Stimulated activated memory B cell treated with anti-CD40 and anti-IgM and Interleukin-4, amounts not matched to agents 10 μg/mL and 1 μg/mL and 100 μg/mL, for 72 hours (primary cell): Measurements from ENCODE around the gene CSNK1E.

Experiments used
- ATAC-seq: fragments of 150-1000 bp; cut with Tn5 transposase; 2 replicates; pipeline ENCODE4 v1.10.0; 2021
- H3K27ac Mint-ChIP-seq: one replicate; pipeline ENCODE4 v1.8.0; 2022; ENCODE audit warnings: mild to moderate bottlenecking, mixed read lengths
- H3K27me3 Mint-ChIP-seq: one replicate; pipeline ENCODE4 v1.8.0; 2022; ENCODE audit warnings: mixed read lengths
- H3K36me3 Mint-ChIP-seq: one replicate; pipeline ENCODE4 v1.8.0; 2022; ENCODE audit warnings: mixed read lengths
- H3K4me1 Mint-ChIP-seq: one replicate; pipeline ENCODE4 v1.8.0; 2022; ENCODE audit warnings: mixed read lengths
- H3K4me3 Mint-ChIP-seq: one replicate; pipeline ENCODE4 v1.8.0; 2022; ENCODE audit warnings: mild to moderate bottlenecking, moderate library complexity, mixed read lengths
- H3K9me3 Mint-ChIP-seq: one replicate; pipeline ENCODE4 v1.8.0; 2022; ENCODE audit warnings: mixed read lengths

The CSNK1E gene

GRCh38 chr22:38284042-38284402, 33.2 kb downstream of the CSNK1E start:
- Mint-ChIP-seq H3K27me3 (no peaks in the 10 kb centered on the region), H3K4me3 (no peak overlapping the region), H3K4me1 (no peaks in the 10 kb centered on the region), H3K36me3 (no peaks in the 10 kb centered on the region), H3K27ac (no peak overlapping the region), H3K9me3 (no peaks in the 10 kb centered on the region)
- no peak for ATAC-seq

- H3K4me3 Mint-ChIP-seq: no peak overlapping the region
Observed at GRCh38 chr22:38282397-38282796, 34.8 kb downstream of the CSNK1E start.

GRCh38 chr22:38276166-38276565, 41.1 kb downstream of the CSNK1E start:
- ATAC-seq: no peak
- Mint-ChIP-seq H3K9me3 (no peaks in the 10 kb centered on the region), H3K27me3 (no peaks in the 10 kb centered on the region), H3K27ac (no peak overlapping the region), H3K4me3 (no peak overlapping the region), H3K4me1 (peaks cover 43% of the 10 kb centered on the region), H3K36me3 (no peaks in the 10 kb centered on the region)

More at GRCh38 chr22:38282397-38282796, 34.8 kb downstream of the CSNK1E start:
- no peaks in the 10 kb centered on the region for H3K9me3 Mint-ChIP-seq
- no peak for ATAC-seq
- H3K27me3 Mint-ChIP-seq: no peaks in the 10 kb centered on the region
- no peak overlapping the region for H3K27ac Mint-ChIP-seq
- H3K4me1 Mint-ChIP-seq: peaks cover under 1% of the 10 kb centered on the region
- no peaks in the 10 kb centered on the region for H3K36me3 Mint-ChIP-seq

GRCh38 chr22:38273135-38273826, 44.0 kb downstream of the CSNK1E start:
- peak overlapping the region; percentile 95 for H3K27ac Mint-ChIP-seq
- H3K36me3 Mint-ChIP-seq: peaks cover 5% of the 10 kb centered on the region
- no peak for ATAC-seq
- H3K9me3 Mint-ChIP-seq: no peaks in the 10 kb centered on the region
- no peaks in the 10 kb centered on the region for H3K27me3 Mint-ChIP-seq
- peaks cover 64% of the 10 kb centered on the region for H3K4me1 Mint-ChIP-seq
- peak overlapping the region; percentile 91 for H3K4me3 Mint-ChIP-seq

GRCh38 chr22:38272373-38273134, 44.7 kb downstream of the CSNK1E start, which contains the start of gene TMEM184B:
TMEM184B (minus strand) TSS chr22:38273010; CDS start chr22:38247961, 25,049 bp downstream.
- Mint-ChIP-seq H3K27me3 (no peaks in the 10 kb centered on the region), H3K27ac (peak within 1 kb of the TSS; percentile 95), H3K4me1 (peaks cover 70% of the 10 kb centered on the region), H3K9me3 (no peaks in the 10 kb centered on the region), H3K36me3 (peaks cover 5% of the 10 kb centered on the region), H3K4me3 (peak within 1 kb of the TSS; percentile 91)
- peak; percentile 94 for ATAC-seq

- peak; percentile 21 for ATAC-seq
- Mint-ChIP-seq H3K27ac (peak overlapping the region; percentile 95), H3K4me1 (peaks cover 71% of the 10 kb centered on the region), H3K27me3 (no peaks in the 10 kb centered on the region), H3K4me3 (peak overlapping the region; percentile 91), H3K36me3 (peaks cover 5% of the 10 kb centered on the region), H3K9me3 (no peaks in the 10 kb centered on the region)
Observed at GRCh38 chr22:38271927-38272372, 45.3 kb downstream of the CSNK1E start.

- H3K9me3 Mint-ChIP-seq: no peaks in the 10 kb centered on the region
- peaks cover 64% of the 10 kb centered on the region for H3K4me1 Mint-ChIP-seq
- peak overlapping the region; percentile 65 for H3K27ac Mint-ChIP-seq
- peaks cover 5% of the 10 kb centered on the region for H3K36me3 Mint-ChIP-seq
- ATAC-seq: no peak
- no peaks in the 10 kb centered on the region for H3K27me3 Mint-ChIP-seq
- H3K4me3 Mint-ChIP-seq: no peak overlapping the region
Observed at GRCh38 chr22:38271101-38271500, 46.1 kb downstream of the CSNK1E start.

GRCh38 chr22:38270091-38270992, 46.9 kb downstream of the CSNK1E start:
- peaks cover 61% of the 10 kb centered on the region for H3K4me1 Mint-ChIP-seq
- no peak overlapping the region for H3K4me3 Mint-ChIP-seq
- H3K36me3 Mint-ChIP-seq: peaks cover 5% of the 10 kb centered on the region
- no peak for ATAC-seq
- H3K9me3 Mint-ChIP-seq: no peaks in the 10 kb centered on the region
- no peaks in the 10 kb centered on the region for H3K27me3 Mint-ChIP-seq
- H3K27ac Mint-ChIP-seq: peak overlapping the region; percentile 65

- Mint-ChIP-seq H3K36me3 (peaks cover 5% of the 10 kb centered on the region), H3K27me3 (no peaks in the 10 kb centered on the region), H3K9me3 (no peaks in the 10 kb centered on the region), H3K4me1 (peaks cover 60% of the 10 kb centered on the region), H3K4me3 (no peak overlapping the region), H3K27ac (no peak overlapping the region)
- no peak for ATAC-seq
Observed at GRCh38 chr22:38269466-38269865, 47.8 kb downstream of the CSNK1E start.

- no peak for ATAC-seq
- no peak overlapping the region for H3K27ac Mint-ChIP-seq
- no peaks in the 10 kb centered on the region for H3K27me3 Mint-ChIP-seq
- H3K4me1 Mint-ChIP-seq: peaks cover 53% of the 10 kb centered on the region
- H3K4me3 Mint-ChIP-seq: no peak overlapping the region
- H3K36me3 Mint-ChIP-seq: peaks cover 5% of the 10 kb centered on the region
- no peaks in the 10 kb centered on the region for H3K9me3 Mint-ChIP-seq
Observed at GRCh38 chr22:38267086-38267485, 50.1 kb downstream of the CSNK1E start.

- H3K9me3 Mint-ChIP-seq: no peaks in the 10 kb centered on the region
- peaks cover 53% of the 10 kb centered on the region for H3K4me1 Mint-ChIP-seq
- H3K27me3 Mint-ChIP-seq: no peaks in the 10 kb centered on the region
- no peak for ATAC-seq
- H3K4me3 Mint-ChIP-seq: no peak overlapping the region
- peaks cover 5% of the 10 kb centered on the region for H3K36me3 Mint-ChIP-seq
- no peak overlapping the region for H3K27ac Mint-ChIP-seq
Observed at GRCh38 chr22:38266120-38266519, 51.1 kb downstream of the CSNK1E start.

GRCh38 chr22:38264322-38264843, 52.9 kb downstream of the CSNK1E start:
- H3K4me1 Mint-ChIP-seq: peaks cover 57% of the 10 kb centered on the region
- no peak overlapping the region for H3K4me3 Mint-ChIP-seq
- no peaks in the 10 kb centered on the region for H3K27me3 Mint-ChIP-seq
- no peak for ATAC-seq
- H3K36me3 Mint-ChIP-seq: peaks cover 5% of the 10 kb centered on the region
- H3K27ac Mint-ChIP-seq: no peak overlapping the region
- no peaks in the 10 kb centered on the region for H3K9me3 Mint-ChIP-seq

GRCh38 chr22:38262051-38262795, 55.0 kb downstream of the CSNK1E start:
- peak overlapping the region; percentile 76 for H3K27ac Mint-ChIP-seq
- no peaks in the 10 kb centered on the region for H3K27me3 Mint-ChIP-seq
- peak; percentile 71 for ATAC-seq
- no peaks in the 10 kb centered on the region for H3K9me3 Mint-ChIP-seq
- no peaks in the 10 kb centered on the region for H3K36me3 Mint-ChIP-seq
- peaks cover 49% of the 10 kb centered on the region for H3K4me1 Mint-ChIP-seq
- H3K4me3 Mint-ChIP-seq: peak overlapping the region; percentile 11
